LNCaP clone FGC (cell line): ENCODE data around the gene PRSS8.
"Not testable (repeated sequence)": the region's sequence is repeated elsewhere in the genome, so short reads cannot be mapped to it uniquely, and the experiment has no call there.

ENCODE experiments used
- DNase-seq: peaks from one replicate; pipeline ENCODE4 v3.0.0-alpha.2; 2011; ENCODE audit warnings: low read depth
- H3K4me3 ChIP-seq: 2 replicates; pipeline ENCODE4 v1.5.1; 2011; ENCODE audit warnings: mild to moderate bottlenecking, low read depth, low read length, control low read depth
- TF ChIP-seq, protein P1 (sequence below): IDR thresholded peaks from 2 replicates; pipeline ENCODE4 v1.5.1; 2012; ENCODE audit warnings: mild to moderate bottlenecking; ENCODE audit not compliant: control insufficient read depth, insufficient read depth; ENCODE audit errors: extremely low read depth

Gene PRSS8

DNA sequence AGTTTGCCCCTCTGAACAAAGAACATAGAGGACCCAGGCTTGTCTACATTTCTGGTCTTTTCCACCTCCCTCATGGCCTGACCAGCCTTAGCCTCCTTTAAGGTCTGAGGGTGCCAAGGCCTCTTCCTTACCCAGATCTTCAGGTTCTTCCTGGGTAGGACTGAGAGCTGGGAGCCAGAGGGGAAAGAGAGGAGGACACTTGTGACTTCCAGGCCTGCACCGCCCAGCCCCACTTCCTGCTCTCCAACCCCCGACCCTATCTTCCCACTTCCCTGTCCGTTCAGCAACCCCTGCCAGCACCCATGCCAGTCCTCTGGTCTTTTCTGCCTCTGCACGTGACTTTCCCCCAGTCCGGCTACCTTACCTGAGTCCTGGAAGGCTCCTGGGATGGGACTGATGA is 13.8 kb upstream of the PRSS8 start:
- DNase-seq, result no peak
- no peak overlapping the region for H3K4me3 ChIP-seq
- TF ChIP-seq, protein P1, sequence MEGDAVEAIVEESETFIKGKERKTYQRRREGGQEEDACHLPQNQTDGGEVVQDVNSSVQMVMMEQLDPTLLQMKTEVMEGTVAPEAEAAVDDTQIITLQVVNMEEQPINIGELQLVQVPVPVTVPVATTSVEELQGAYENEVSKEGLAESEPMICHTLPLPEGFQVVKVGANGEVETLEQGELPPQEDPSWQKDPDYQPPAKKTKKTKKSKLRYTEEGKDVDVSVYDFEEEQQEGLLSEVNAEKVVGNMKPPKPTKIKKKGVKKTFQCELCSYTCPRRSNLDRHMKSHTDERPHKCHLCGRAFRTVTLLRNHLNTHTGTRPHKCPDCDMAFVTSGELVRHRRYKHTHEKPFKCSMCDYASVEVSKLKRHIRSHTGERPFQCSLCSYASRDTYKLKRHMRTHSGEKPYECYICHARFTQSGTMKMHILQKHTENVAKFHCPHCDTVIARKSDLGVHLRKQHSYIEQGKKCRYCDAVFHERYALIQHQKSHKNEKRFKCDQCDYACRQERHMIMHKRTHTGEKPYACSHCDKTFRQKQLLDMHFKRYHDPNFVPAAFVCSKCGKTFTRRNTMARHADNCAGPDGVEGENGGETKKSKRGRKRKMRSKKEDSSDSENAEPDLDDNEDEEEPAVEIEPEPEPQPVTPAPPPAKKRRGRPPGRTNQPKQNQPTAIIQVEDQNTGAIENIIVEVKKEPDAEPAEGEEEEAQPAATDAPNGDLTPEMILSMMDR, result no peak

DNA sequence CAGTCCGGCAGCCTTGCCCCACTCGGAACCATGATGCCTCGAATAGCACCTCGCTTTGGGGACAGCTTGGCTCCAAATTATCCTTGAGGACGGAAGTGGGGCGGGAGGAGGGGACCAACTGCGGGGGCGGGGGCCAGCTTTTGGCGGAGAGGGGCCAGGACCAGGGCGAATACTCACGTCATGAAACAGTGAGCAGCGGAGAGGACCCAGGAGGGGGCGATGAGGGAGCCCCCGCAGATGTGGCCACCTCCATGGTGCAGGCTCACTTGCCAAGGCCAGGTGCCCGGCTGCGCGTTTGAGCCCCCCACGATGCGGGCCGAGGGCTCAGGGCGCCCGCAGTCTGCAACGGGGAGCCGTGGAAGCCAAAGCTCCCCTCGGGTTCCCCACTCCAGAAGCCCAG is 13.4 kb upstream of the PRSS8 start:
- TF ChIP-seq, protein P1, result no peak
- no peak for DNase-seq

DNA sequence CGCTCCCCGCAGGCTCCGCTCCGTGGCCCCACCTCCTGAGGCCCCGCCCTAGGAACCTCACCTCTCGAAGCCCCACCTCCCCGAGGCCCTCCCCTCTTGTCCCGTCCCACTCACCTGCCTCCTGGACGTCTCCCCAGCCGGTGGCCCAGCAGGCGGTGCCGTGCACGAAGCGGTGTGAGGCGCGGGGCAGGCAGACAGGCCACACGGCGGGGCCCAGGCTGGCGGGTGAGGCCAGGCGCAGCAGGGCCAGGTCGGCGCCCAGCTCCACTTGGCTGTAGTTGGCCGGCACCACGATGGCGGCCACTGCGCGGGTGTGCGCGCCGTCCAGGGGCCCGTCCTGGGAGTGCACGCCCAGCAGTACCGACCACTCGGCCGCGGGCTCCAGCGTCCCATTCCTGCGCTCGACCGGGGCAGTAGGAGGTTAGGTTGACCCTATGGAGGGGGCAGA is 12.8 kb upstream of the PRSS8 start:
- TF ChIP-seq, protein P1, result no peak
- DNase-seq, result no peak
- H3K4me3 ChIP-seq, result no peak overlapping the region

More for the DNA sequence above, 13.4 kb upstream of the PRSS8 start:
- H3K4me3 ChIP-seq, result no peak overlapping the region

DNA sequence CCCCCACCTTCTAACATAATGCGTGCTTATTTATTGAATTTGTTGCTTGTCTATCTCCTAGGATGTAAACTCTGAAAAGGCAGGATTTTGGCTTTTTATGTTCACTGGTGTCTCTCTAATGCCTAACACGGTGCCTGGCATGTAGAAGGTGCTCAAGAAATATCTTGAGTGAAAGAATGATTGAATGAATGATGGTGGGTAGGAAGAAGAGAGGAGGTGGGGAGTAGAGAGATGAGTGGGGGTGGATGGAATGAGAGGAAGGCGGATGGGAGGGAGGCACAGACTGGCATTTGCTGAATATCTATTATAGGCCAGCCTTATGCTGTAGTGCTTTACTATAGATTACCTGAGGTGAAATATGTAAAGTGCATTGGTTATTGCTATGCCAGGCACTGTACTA is 12.0 kb upstream of the PRSS8 start:
- H3K4me3 ChIP-seq, result no peak overlapping the region
- no peak for DNase-seq
- TF ChIP-seq, protein P1, result no peak

DNA sequence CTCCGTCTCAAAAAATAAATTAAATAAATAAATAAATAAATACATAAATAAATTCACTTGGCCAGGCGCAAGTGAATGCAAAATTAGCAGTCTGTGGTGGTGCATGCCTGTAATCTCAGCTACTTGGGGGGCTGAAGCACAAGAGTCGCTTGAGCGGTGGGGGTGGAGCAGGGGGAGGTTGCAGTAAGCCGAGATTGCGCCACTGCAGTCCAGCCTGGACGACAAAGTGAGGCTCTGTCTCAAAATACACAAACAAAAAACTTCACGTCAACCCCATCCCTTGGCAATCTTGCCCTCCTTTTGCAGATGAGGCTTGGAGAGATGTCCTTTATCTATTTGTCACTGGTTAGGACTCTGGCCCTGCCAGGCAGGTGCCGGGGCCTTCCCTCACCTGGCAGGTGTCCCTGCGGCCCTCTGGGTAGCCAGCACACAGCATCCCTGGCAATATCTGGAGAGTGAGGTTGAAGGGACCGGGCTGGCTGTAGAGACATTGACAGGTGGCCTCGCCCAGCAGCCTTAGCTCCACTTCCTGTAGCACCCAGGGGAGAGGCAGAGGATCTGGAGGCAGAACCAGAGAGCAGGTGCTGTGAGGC is 10.0 kb upstream of the PRSS8 start:
- H3K4me3 ChIP-seq, result no peak overlapping the region
- TF ChIP-seq, protein P1, result no peak
- DNase-seq, result no peak

DNA sequence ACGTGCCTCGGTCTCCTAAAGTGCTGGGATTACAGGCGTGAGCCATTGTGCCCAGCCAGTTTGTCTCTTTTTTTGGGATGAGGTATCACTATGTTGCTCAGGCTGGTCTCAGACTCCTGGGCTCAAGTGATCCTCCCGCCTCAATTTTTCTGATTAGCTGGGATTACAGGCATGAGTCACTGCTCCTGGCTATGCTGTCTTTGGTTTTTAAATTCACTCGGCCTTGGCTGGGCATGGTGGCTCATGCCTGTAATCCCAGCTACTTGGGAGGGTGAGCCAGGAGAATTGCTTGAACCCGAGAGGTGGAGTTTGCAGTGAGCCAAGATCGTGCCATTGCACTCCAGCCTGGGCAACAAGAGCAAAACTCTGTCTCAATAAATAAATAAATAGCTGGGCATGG is 8.9 kb upstream of the PRSS8 start:
- not testable (repeated sequence) for H3K4me3 ChIP-seq, DNase-seq

DNA sequence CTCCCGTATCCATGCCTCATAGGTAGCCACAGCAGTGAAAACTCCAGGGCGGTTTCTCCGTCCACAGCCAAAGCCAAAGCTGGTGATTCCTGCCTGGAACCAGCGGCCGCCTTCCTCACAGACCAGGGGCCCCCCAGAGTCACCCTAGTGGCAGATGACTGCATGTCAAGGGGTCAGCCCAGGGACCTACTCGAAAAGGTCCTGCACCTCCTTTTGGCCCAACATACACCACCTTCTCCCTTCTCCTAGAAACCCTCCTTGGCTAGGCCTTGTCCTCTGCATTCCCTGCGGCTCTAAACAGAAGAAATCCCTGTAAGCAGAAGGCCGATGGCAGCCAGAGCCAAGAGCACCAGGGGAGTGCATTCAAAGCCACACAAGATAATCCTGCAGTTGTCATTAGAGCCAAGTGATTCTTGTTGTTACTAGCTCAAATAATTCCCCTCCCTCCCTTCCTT is 8.2 kb upstream of the PRSS8 start:
- TF ChIP-seq, protein P1, result no peak
- no peak overlapping the region for H3K4me3 ChIP-seq
- DNase-seq, result no peak
